ENCODE data around the gene PLEKHG4B.

- TF ChIP-seq USF1 (IDR thresholded peaks at IDR 0.05) (no peak), EP300 (IDR thresholded peaks at IDR 0.05; ENCODE audit: borderline replicate concordance) (no peak), TAF1 (IDR thresholded peaks at IDR 0.05; ENCODE audit: low read depth) (no peak), CEBPB (IDR thresholded peaks at IDR 0.05) (no peak), NFIC (IDR thresholded peaks at IDR 0.05) (no peak), RAD21 (IDR thresholded peaks at IDR 0.05; ENCODE audit: low read depth) (no peak), YY1 (IDR thresholded peaks at IDR 0.05; ENCODE audit: low read depth) (no peak), EGR1 (IDR thresholded peaks at IDR 0.05) (no peak), REST (IDR thresholded peaks at IDR 0.05; ENCODE audit: low read depth) (no peak), FOXM1 (IDR thresholded peaks at IDR 0.05; ENCODE audit: borderline replicate concordance, low read depth) (no peak), MAX (IDR thresholded peaks at IDR 0.05) (no peak), TCF12 (IDR thresholded peaks at IDR 0.05; ENCODE audit: low read depth) (no peak), ZBTB7A (IDR thresholded peaks at IDR 0.05; ENCODE audit: low read depth) (no peak)
Observed at GRCh38 chr5:50724-51499, 41.1 kb upstream of the PLEKHG4B start.

Data from Ishikawa (cell line).